K562 (cell line): ENCODE results near the gene E2F1.

Experiments
- EWSR1 ChIP-seq: fragments of 450-650 bp; IDR thresholded peaks from 2 replicates; pipeline ENCODE4 v1.6.1; 2018; ENCODE audit warnings: borderline replicate concordance, mild to moderate bottlenecking, low read depth, moderate library complexity; ENCODE audit not compliant: partially characterized antibody
- HDAC6 ChIP-seq: IDR thresholded peaks from 2 replicates; pipeline ENCODE4 v1.6.1; 2012; ENCODE audit warnings: low read depth, mild to moderate bottlenecking, control low read depth, inconsistent platforms, low read length, moderate library complexity
- HNRNPH1 ChIP-seq: fragments of 200-400 bp; formaldehyde crosslinking; optimal IDR thresholded peaks from 2 replicates; pipeline ENCODE3; 2017; ENCODE audit warnings: low read depth, mild to moderate bottlenecking, low read length, moderate library complexity
- JUN ChIP-seq, 2 experiments: sonication (generic) in 1 of 2; formaldehyde crosslinking in 1 of 2; IDR thresholded peaks; 2 replicates each; pipeline versions ENCODE4 v1.6.1 to v1.8.0; 2012 to 2022; ENCODE audit warnings: borderline replicate concordance in 2 of 2, mild to moderate bottlenecking in 2 of 2, improper control_type of control experiment in 1 of 2, low read depth in 1 of 2, low read length in 1 of 2, missing genetic modification reagents in 1 of 2
- MAZ ChIP-seq, 2 experiments: fragments of 450-650 bp in 1 of 2; sonication (generic) in 1 of 2; formaldehyde crosslinking; IDR thresholded peaks in 1 of 2; conservative IDR thresholded peaks in 1 of 2; 2 replicates each; pipeline versions ENCODE4 v1.4.0 to v1.5.0; 2020; ENCODE audit warnings: mild to moderate bottlenecking in 1 of 2, missing genetic modification reagents in 1 of 2
- MYBL2 ChIP-seq, 2 experiments: fragments of 450-650 bp in 1 of 2; sonication (generic) in 1 of 2; formaldehyde crosslinking in 1 of 2; IDR thresholded peaks; 2 replicates each; pipeline versions ENCODE4 v1.6.1 to v1.8.1; 2017 to 2022; ENCODE audit warnings: borderline replicate concordance in 1 of 2, inconsistent platforms in 1 of 2, low read depth in 1 of 2, mild to moderate bottlenecking in 1 of 2, missing genetic modification reagents in 1 of 2, moderate library complexity in 1 of 2
- POLR2A ChIP-seq: fragments of 450-650 bp; conservative IDR thresholded peaks from 2 replicates; pipeline ENCODE4 v1.6.1; 2016
- SMARCB1 ChIP-seq: IDR thresholded peaks from 2 replicates; pipeline ENCODE4 v1.6.1; 2011; ENCODE audit warnings: improper control_type of control experiment, low read depth; ENCODE audit not compliant: insufficient read length
- ZBTB40 ChIP-seq, 2 experiments: fragments of 450-650 bp in 1 of 2; sonication (generic) in 1 of 2; formaldehyde crosslinking in 1 of 2; IDR thresholded peaks; 2 replicates each; pipeline versions ENCODE4 v1.7.1 to v1.9.0; 2016 to 2022; ENCODE audit warnings: inconsistent platforms in 1 of 2, mild to moderate bottlenecking in 1 of 2, missing genetic modification reagents in 1 of 2
- ZZZ3 ChIP-seq: fragments of 450-650 bp; IDR thresholded peaks from 2 replicates; pipeline ENCODE4 v1.6.1; 2016; ENCODE audit warnings: antibody characterized with exemption, mild to moderate bottlenecking, moderate library complexity

DNA sequence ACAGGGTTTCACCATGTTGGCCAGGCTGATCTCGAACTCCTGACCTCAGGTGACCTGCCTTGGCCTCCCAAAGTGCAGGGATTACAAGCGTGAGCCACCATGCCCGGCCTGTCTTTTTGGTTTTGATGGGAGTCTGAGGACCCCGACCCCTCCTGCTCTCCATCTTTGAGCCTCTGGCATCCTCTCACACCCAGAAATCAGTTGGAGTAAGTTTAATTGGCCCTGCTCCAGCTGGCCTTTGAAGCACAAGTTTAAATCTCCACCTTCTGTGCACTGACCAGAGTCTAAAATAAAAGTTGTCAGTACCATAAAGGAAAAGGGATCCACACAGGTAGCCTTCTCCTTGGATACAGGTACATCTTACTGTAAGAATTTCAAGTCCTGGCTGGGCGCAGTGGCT lies 40.0 kb downstream of the E2F1 start:
- TF ChIP-seq HDAC6, result no peak
- TF ChIP-seq HNRNPH1, result no peak
- no peak for TF ChIP-seq EWSR1
- TF ChIP-seq SMARCB1, result no peak
- no peak for TF ChIP-seq MYBL2 (IDR thresholded peaks at IDR 0.05; ENCODE audit: low read depth)
- TF ChIP-seq MYBL2 (CRISPR knock-in tag; IDR thresholded peaks at IDR 0.05; ENCODE audit: borderline replicate concordance), result no peak
- no peak for TF ChIP-seq ZBTB40 (IDR thresholded peaks at IDR 0.05)
- no peak for TF ChIP-seq ZBTB40 (CRISPR knock-in tag; IDR thresholded peaks at IDR 0.05)
- TF ChIP-seq JUN (IDR thresholded peaks at IDR 0.05; ENCODE audit: borderline replicate concordance, low read depth, low read length), result no peak
- no peak for TF ChIP-seq JUN (CRISPR knock-in tag; IDR thresholded peaks at IDR 0.05; ENCODE audit: borderline replicate concordance)
- no peak for TF ChIP-seq MAZ (CRISPR knock-in tag; conservative IDR thresholded peaks at IDR 0.05 in 1 of 2, IDR thresholded peaks at IDR 0.05 in 1 of 2)
- TF ChIP-seq POLR2A, result no peak
- no peak for TF ChIP-seq ZZZ3
